PFSK-1 (cell line): ENCODE measurements around the gene CCDC188.

ENCODE experiments used
- FOXP2 ChIP-seq: optimal IDR thresholded peaks from 2 replicates; pipeline ENCODE3; 2011; ENCODE audit warnings: borderline replicate concordance, control low read depth, inconsistent platforms; ENCODE audit not compliant: insufficient read depth; ENCODE audit errors: extremely low read length, extremely low read depth
- POLR2AphosphoS5 ChIP-seq: IDR thresholded peaks from 2 replicates; pipeline ENCODE4 v1.6.1; 2012; ENCODE audit warnings: low read depth, mild to moderate bottlenecking, control low read depth, low read length, moderate library complexity
- SIN3A ChIP-seq: IDR thresholded peaks from 2 replicates; pipeline ENCODE4 v1.6.1; 2012; ENCODE audit warnings: mild to moderate bottlenecking, low read length, moderate library complexity, borderline replicate concordance; ENCODE audit not compliant: insufficient read depth
- TAF1 ChIP-seq: IDR thresholded peaks from 2 replicates; pipeline ENCODE4 v1.6.1; 2012; ENCODE audit warnings: low read length, control low read depth, borderline replicate concordance; ENCODE audit not compliant: insufficient read depth
- TF ChIP-seq, protein P1 (sequence below), 2 experiments: IDR thresholded peaks; 2 replicates each; pipeline versions ENCODE4 v1.6.1 to v1.8.0; 2011 to 2012; ENCODE audit warnings: low read depth in 2 of 2, low read length in 2 of 2, control low read depth in 1 of 2, inconsistent platforms in 1 of 2, mild to moderate bottlenecking in 1 of 2, moderate library complexity in 1 of 2; ENCODE audit not compliant: insufficient read depth in 1 of 2

DNA sequence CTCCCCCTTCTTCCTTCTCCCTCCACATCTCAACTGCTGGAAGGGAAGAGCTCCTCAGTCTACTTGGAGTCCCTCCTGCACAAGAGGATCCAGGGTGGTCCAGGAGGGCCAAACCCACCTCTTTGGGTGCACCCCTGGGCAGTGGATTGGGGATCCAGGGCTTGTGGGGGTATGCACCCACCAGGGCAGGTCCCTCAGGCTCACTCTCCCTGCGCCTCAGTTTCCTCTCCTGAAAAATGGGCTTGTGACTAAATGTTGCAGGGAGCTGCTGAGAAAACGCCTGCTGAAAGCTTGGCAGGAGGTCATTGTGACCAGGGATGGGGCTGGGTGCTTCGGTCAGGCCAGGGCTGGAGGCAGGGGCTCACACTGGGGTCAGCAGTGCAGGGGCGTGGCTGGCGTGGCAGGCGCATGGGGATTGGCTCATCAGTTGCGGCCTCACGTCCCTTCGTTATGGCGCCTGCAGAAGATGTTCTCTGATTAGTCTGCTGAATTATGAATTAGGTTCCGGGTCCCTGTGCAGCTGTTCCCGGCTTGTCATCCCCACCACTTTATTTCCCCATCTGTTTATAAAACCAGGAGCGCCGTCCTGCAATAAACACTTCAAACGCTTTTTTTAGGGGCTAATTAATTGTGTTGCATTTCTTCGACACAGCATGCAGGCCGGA lies 25.7 kb upstream of the CCDC188 start:
- no peak for TF ChIP-seq POLR2AphosphoS5
- TF ChIP-seq, protein P1, sequence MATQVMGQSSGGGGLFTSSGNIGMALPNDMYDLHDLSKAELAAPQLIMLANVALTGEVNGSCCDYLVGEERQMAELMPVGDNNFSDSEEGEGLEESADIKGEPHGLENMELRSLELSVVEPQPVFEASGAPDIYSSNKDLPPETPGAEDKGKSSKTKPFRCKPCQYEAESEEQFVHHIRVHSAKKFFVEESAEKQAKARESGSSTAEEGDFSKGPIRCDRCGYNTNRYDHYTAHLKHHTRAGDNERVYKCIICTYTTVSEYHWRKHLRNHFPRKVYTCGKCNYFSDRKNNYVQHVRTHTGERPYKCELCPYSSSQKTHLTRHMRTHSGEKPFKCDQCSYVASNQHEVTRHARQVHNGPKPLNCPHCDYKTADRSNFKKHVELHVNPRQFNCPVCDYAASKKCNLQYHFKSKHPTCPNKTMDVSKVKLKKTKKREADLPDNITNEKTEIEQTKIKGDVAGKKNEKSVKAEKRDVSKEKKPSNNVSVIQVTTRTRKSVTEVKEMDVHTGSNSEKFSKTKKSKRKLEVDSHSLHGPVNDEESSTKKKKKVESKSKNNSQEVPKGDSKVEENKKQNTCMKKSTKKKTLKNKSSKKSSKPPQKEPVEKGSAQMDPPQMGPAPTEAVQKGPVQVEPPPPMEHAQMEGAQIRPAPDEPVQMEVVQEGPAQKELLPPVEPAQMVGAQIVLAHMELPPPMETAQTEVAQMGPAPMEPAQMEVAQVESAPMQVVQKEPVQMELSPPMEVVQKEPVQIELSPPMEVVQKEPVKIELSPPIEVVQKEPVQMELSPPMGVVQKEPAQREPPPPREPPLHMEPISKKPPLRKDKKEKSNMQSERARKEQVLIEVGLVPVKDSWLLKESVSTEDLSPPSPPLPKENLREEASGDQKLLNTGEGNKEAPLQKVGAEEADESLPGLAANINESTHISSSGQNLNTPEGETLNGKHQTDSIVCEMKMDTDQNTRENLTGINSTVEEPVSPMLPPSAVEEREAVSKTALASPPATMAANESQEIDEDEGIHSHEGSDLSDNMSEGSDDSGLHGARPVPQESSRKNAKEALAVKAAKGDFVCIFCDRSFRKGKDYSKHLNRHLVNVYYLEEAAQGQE (IDR thresholded peaks at IDR 0.05; ENCODE audit: insufficient read depth in 1 of 2, low read depth in 2 of 2, low read length in 2 of 2), result no peak
- no peak for TF ChIP-seq SIN3A
- no peak for TF ChIP-seq TAF1
- no peak for TF ChIP-seq FOXP2
